AG09309 (cell line): ENCODE measurements around the gene EZH2.

Source experiments
- DNase-seq: peaks from one replicate; pipeline ENCODE4 v3.0.0-alpha.2; 2010; ENCODE audit warnings: low read depth
- H3K4me3 ChIP-seq: 2 replicates; pipeline ENCODE4 v1.5.1; 2011; ENCODE audit warnings: mild to moderate bottlenecking, low read depth, low read length, moderate library complexity; ENCODE audit not compliant: control insufficient read depth
- TF ChIP-seq, protein P1 (sequence below): IDR thresholded peaks from 2 replicates; pipeline ENCODE4 v1.5.1; 2011; ENCODE audit warnings: mild to moderate bottlenecking, low read depth, low read length, inconsistent platforms; ENCODE audit not compliant: insufficient read depth, control insufficient read depth; ENCODE audit errors: missing control alignments

Gene EZH2

DNA sequence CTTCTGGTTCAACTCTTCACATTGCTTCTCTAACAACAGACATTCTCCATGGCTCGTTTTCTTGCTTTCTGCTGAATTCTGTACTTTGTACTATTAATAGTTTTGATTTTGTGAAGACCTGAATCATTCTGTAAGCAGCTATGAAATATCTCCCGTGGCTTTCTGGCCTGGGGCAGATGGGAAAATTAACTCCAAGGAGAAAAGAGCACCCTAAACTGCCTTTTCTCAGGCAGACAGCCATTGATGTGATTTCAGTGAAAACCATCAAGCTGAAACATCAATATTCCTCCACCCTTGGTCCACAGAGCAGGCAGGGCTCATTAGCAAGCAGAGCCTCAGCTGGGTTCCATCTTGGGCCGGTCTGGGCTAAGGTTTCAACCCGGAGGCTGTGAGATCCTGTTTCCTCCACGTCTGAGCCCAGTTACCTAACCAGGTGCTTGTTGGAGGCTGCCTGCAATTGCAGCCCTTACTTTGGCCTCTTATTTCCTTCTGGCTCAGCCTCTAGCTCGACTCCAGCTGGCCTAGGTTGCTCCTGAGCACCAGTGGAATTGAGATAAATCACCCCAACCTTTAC lies 21.1 kb upstream of the EZH2 start:
- no peak overlapping the region for H3K4me3 ChIP-seq
- DNase-seq, result no peak
- TF ChIP-seq, protein P1, sequence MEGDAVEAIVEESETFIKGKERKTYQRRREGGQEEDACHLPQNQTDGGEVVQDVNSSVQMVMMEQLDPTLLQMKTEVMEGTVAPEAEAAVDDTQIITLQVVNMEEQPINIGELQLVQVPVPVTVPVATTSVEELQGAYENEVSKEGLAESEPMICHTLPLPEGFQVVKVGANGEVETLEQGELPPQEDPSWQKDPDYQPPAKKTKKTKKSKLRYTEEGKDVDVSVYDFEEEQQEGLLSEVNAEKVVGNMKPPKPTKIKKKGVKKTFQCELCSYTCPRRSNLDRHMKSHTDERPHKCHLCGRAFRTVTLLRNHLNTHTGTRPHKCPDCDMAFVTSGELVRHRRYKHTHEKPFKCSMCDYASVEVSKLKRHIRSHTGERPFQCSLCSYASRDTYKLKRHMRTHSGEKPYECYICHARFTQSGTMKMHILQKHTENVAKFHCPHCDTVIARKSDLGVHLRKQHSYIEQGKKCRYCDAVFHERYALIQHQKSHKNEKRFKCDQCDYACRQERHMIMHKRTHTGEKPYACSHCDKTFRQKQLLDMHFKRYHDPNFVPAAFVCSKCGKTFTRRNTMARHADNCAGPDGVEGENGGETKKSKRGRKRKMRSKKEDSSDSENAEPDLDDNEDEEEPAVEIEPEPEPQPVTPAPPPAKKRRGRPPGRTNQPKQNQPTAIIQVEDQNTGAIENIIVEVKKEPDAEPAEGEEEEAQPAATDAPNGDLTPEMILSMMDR, result no peak

DNA sequence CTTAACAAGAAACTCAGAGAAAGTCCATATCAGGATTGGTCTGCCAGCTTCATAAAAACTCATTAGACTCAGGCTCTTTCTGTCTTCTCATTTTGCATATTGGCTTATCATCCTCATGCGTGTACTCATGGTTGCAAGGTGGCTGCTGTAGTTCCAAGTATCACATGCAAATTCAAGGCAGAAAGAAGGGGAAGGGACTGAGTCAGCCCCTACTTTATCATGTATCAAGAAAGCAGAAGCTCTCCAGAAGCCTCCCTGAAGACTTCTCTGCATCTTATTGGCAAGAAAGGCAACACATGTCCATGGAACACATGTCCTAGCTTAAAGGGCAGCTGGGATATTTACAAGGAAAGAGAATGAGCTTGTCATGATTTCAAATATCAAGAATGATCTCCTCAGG lies 19.4 kb upstream of the EZH2 start:
- H3K4me3 ChIP-seq, result no peak overlapping the region
- DNase-seq, result no peak
- TF ChIP-seq, protein P1, result no peak

DNA sequence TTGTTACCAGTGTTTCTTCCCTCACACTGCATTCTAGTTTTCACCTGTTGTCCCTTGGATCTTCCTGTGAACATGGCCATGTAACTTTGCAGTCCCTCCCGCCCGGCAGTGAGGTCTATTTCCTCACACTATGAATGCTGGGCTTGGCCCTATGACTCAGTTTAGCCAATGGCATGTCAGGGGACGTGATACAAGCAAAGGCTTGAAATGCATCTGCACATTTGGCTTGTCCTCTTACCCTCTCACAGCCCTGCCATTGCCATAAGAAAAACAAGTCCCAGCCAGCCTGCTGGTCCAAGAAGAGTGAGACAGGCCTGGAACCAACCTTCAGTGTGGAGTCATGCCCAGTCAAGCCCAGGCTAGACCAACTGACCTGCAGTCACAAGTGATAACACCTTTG lies 17.1 kb upstream of the EZH2 start:
- TF ChIP-seq, protein P1, result no peak
- no peak for DNase-seq

DNA sequence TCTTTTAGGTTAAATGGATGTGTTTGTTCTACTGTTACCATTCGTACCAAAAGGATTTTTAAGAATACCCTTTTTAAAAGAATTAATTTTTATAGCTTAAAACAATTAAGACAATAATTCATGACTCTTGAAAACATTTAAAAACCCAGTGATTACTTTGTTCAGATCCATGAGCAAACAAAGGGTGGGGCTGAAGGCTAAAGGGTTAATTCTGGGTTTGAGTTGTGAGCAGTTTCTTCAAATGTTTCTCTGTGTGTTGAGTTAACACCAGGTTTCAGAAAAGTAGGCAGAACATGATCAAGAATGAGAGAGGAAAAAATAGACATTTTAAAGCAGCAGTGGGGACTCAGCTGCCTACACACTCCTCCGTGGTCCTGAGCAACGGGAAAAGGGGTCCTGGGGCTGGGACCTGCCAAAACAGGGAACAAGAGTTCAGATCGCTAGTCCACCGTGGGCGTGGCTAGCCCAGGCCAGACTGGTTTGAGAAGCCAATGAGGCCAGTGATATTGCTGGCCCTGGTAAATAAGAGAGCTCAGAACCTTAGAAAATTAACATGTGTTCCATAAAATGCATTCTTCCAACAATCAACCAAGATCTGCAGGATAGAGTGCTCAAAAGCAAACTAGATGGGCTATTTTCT lies 14.9 kb upstream of the EZH2 start:
- H3K4me3 ChIP-seq, result no peak overlapping the region
- TF ChIP-seq, protein P1, result no peak
- no peak for DNase-seq

More for the DNA sequence above, 17.1 kb upstream of the EZH2 start:
- H3K4me3 ChIP-seq, result no peak overlapping the region

DNA sequence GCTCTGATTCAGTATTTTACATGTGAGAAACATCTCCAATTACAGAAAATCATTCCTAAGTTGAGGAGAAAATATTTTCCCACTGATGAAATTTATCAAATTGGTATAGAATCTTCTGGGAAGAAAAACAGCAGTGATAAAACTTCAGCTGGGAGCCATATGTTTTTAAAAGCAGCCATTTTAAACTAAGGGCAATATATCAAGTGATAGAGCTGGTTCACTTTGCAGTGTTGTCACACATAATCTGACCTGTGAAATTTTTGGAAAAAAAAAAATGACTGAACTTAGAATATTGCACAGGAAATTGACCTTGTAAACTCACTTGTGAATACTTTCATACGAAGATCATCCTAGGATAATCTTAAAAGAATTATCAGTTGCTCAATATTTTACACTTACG lies 10.5 kb upstream of the EZH2 start:
- TF ChIP-seq, protein P1, result no peak
- no peak for DNase-seq
- no peak overlapping the region for H3K4me3 ChIP-seq

DNA sequence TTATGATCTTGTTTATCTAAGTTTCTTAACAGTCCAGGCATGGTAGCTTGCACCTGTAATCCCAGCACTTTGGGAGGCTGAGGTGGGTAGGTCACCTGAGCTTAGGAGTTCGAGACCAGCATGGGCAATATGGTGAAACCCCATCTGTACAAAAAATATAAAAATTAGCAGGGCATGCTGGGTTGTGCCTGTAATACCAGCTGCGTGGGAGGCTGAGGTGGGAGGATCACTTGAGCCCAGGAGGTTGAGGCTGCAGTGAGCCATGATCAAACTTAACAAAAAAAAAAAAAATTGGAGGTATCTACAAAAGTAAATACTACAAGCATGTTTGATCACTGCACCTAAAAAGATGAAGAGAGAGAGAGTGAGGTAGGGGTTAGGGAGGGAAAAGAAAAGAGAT lies 9.0 kb upstream of the EZH2 start:
- TF ChIP-seq, protein P1, result no peak
- DNase-seq, result no peak
- no peak overlapping the region for H3K4me3 ChIP-seq
